NCI-H2171 treated with DMSO at 0.1 percent for 48 hours (cell line): ENCODE measurements around the gene RBM5.

Source experiments
- DNase-seq: peaks from one replicate; lab custom pipeline; 2025; lab: John Stamatoyannopoulos, UW

RBM5 gene

GRCh38 chr3:50162034-50162883, 73.5 kb downstream of the RBM5 start:
- DNase-seq = no peak

DNA sequence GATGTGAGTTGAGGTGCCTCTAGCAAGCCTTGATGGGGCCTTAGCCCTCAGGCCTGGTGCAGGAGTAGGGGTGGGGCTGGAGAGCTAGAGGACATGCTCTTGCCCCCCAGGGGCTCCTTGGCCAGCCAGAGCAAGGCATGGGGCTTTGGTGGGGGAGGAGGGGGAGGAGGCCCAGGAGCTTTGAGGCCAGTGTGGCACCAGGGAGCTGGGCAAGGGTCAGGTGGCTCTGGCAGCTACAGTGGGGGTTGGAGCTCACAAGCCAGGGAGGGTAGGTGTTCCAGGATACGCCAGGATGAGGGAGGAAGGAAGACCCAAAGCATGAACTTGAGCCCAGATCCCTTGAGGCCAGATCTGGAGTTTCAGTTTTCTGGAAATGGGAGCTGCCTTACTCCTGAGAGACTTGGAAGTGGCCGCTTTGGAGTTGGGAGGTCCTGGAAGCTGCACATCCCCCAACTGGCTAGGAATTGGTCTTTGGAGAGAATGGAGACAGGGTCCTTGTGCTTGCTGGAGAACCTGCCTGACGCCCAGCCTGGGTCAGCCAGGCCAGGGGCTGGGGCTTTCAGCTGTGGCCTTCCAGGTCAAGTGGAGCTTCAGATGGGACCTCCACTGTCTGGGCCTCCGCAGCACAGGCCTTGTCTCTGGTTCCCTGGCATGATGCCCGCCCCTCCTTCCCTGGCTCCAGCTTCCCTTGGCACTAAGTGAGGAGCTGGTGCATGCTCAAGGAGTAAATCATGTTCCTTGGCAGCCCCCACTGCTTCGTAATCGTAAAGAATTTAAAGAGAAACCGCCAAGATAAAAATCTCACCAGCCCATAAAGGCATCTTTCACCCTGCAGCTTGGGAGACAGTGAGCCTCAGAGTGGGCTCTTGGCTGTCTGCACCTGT, 75.1 kb downstream of the RBM5 start:
- DNase-seq = no peak

- DNase-seq = no peak
These were observed 75.8 kb downstream of the RBM5 start for GRCh38 chr3:50164481-50164880.

DNA sequence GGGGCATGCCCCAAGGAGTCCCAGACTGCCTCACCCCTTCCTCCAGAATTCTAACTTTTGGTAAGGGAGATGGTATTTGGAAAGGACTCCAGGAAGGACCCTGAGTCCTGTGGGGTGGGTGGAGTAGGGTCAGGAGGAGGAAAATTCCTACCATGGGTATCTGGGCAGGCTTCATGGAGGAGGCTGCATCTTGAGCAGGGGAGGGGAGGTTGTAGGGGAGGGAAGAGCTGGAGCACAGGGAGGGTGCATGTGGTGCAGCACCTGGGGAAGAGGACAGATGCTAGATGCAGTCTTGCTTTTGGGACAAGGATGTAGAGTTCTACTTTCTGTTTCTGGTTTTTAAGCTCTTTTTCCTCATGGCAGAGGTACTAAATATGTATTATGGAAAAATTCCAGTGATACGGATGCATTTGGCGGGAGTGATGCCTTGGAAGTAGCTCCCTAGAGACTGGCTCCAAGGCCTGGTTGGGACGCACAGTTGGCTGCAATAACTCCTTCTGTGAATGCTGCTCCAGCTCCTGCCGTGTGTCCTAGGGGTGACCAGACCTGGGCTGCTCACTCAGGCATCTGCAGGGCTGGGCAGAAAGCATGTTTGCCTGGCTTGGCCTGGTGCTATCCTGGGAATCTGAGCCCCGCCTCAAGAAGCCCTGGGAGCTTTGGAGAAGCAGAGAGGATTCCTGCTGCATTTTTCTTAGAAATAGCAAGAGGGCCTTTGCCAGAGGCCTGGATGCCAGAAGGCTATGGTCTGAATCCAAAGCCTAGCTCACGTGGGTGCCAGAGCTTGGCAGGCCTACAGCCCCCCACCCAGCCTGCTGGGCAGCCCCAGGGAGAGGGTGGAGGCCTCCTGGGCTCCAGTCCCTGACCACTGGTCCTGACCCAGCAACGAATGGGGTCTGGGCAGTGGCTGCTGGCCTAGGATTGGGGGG, 76.5 kb downstream of the RBM5 start:
- no peak for DNase-seq

DNA sequence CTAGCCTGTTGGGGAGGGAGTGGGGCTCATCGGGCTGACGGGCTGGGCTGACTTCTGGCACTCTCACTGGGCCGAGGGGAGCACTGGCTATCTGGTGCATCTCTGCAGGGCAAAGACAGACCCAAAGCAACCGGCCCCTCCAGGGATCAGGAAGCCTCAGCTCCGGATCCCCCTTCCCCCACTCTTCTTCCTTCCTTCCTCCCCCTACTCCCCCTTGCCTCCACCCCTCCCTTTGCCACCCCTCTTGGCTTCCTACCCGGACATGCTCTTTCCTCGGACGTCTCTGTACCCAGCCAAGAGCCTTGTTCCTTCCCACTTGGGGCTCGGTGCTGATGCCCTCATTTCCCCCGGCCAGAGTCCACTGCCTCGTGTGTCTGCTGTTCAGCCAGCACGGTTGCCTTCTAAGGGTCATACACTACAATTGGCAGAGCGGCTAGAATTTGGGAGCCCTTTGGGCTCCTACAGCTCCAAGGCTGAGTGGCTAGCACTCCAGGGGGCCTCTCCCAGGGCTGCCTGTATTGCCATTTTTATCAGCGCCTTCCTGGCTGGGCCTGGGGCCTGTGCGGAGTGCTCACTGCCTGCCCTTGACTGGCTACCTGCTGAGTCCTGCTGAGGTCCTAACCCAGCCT, 77.3 kb downstream of the RBM5 start:
- DNase-seq = no peak

GRCh38 chr3:50166620-50167019, 77.9 kb downstream of the RBM5 start:
- no peak for DNase-seq

- DNase-seq = no peak
These were observed 78.5 kb downstream of the RBM5 start for GRCh38 chr3:50167069-50167840.

GRCh38 chr3:50167841-50168209, 79.1 kb downstream of the RBM5 start:
- DNase-seq = no peak

- no peak for DNase-seq
These were observed 79.7 kb downstream of the RBM5 start for GRCh38 chr3:50168388-50168787.
